GM12878 (cell line): ENCODE results near the gene NHSL2. TPM values are rescaled to one million over a fixed set of nuclear protein-coding genes. Genes with fewer than 3 reads are reported as not detected.

Experiments
- ATF2 ChIP-seq: IDR thresholded peaks from 2 replicates; pipeline ENCODE4 v1.6.1; 2012; ENCODE audit warnings: low read length, inconsistent platforms
- BCL3 ChIP-seq: IDR thresholded peaks from 2 replicates; pipeline ENCODE4 v1.6.1; 2011; ENCODE audit warnings: borderline replicate concordance, low read depth, mild to moderate bottlenecking, moderate library complexity, low read length; ENCODE audit not compliant: insufficient read depth, poor library complexity, severe bottlenecking
- DPF2 ChIP-seq: fragments of 450-650 bp; IDR thresholded peaks from 2 replicates; pipeline ENCODE4 v1.6.1; 2017; ENCODE audit warnings: mild to moderate bottlenecking
- GATAD2B ChIP-seq: fragments of 450-650 bp; conservative IDR thresholded peaks from 2 replicates; pipeline ENCODE4 v1.6.1; 2017; ENCODE audit warnings: low read depth, mild to moderate bottlenecking, moderate library complexity
- MYB ChIP-seq: fragments of 150-350 bp; IDR thresholded peaks from 2 replicates; pipeline ENCODE4 v1.6.1; 2014; ENCODE audit warnings: mild to moderate bottlenecking, low read depth, low read length, borderline replicate concordance
- POU2F2 ChIP-seq: IDR thresholded peaks from 3 replicates; pipeline ENCODE4 v1.6.1; 2011; ENCODE audit warnings: low read depth, mild to moderate bottlenecking, low read length, borderline replicate concordance
- PRDM15 ChIP-seq: fragments of 450-650 bp; formaldehyde crosslinking; IDR thresholded peaks from 2 replicates; pipeline ENCODE4 v1.4.0; 2020; ENCODE audit warnings: mild to moderate bottlenecking, moderate library complexity
- RBBP5 ChIP-seq: fragments of 200-600 bp; sonication (generic); conservative IDR thresholded peaks from 2 replicates; pipeline ENCODE4 v1.6.1; 2016
- STAT1 ChIP-seq: fragments of 450-650 bp; conservative IDR thresholded peaks from 2 replicates; pipeline ENCODE4 v1.6.1; 2014; ENCODE audit warnings: antibody characterized with exemption, mild to moderate bottlenecking
- TCF7 ChIP-seq: IDR thresholded peaks from 2 replicates; pipeline ENCODE4 v1.6.1; 2014; ENCODE audit warnings: antibody characterized with exemption, borderline replicate concordance
- polyA plus RNA-seq, 11 experiments: library from polyadenylated mRNA; depleted of rRNA in 4 of 11; unstranded in 6 of 11; stranded (reverse) in 5 of 11; fragments of >200 nt; fragmentation: Nextera tagmentation in 4 of 11; fragmentation: Illumina TruSeq in 1 of 11; extraction: Ambion mirVana in 4 of 11; extraction: Trizol in 1 of 11; gene quantifications; 1 replicate in 1 of 11; 2 replicates in 10 of 11; pipeline versions ENCODE4 v1.2.1 to v1.2.3, GENCODE V29; 2011 to 2016; ENCODE audit warnings: inconsistent platforms in 2 of 11, missing spikeins in 2 of 11, low read depth in 1 of 11
- total RNA-seq, 4 experiments: library from RNA; depleted of rRNA in 3 of 4; stranded (reverse); fragments of >200 nt in 3 of 4; fragmentation: Illumina TruSeq in 1 of 4; extraction: Trizol in 1 of 4; gene quantifications; 2 replicates each; pipeline versions ENCODE4 v1.2.1 to v1.2.3, GENCODE V29; 2013 to 2021

NHSL2 gene
- total and polyA plus RNA-seq, 10 of the 15 experiments (the other 5 are each of a cell fraction or from before 2014, with no cell fraction given) = 0.05 to 0.53 (median 0.07) TPM; not detected in 2

- TF ChIP-seq PRDM15 (CRISPR knock-in tag) = no peak
- no peak for TF ChIP-seq MYB
- no peak for TF ChIP-seq BCL3
- no peak for TF ChIP-seq POU2F2
- no peak for TF ChIP-seq STAT1
- TF ChIP-seq GATAD2B = no peak
- no peak for TF ChIP-seq DPF2
- TF ChIP-seq RBBP5 = no peak
- no peak for TF ChIP-seq TCF7
- TF ChIP-seq ATF2 = no peak
Measured at GRCh38 chrX:72045552-72046277, 135.1 kb downstream of the NHSL2 start (continued).
